ENCODE measurements around the gene PPP1R3D.

PPP1R3D gene, protein sequence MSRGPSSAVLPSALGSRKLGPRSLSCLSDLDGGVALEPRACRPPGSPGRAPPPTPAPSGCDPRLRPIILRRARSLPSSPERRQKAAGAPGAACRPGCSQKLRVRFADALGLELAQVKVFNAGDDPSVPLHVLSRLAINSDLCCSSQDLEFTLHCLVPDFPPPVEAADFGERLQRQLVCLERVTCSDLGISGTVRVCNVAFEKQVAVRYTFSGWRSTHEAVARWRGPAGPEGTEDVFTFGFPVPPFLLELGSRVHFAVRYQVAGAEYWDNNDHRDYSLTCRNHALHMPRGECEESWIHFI

DNA sequence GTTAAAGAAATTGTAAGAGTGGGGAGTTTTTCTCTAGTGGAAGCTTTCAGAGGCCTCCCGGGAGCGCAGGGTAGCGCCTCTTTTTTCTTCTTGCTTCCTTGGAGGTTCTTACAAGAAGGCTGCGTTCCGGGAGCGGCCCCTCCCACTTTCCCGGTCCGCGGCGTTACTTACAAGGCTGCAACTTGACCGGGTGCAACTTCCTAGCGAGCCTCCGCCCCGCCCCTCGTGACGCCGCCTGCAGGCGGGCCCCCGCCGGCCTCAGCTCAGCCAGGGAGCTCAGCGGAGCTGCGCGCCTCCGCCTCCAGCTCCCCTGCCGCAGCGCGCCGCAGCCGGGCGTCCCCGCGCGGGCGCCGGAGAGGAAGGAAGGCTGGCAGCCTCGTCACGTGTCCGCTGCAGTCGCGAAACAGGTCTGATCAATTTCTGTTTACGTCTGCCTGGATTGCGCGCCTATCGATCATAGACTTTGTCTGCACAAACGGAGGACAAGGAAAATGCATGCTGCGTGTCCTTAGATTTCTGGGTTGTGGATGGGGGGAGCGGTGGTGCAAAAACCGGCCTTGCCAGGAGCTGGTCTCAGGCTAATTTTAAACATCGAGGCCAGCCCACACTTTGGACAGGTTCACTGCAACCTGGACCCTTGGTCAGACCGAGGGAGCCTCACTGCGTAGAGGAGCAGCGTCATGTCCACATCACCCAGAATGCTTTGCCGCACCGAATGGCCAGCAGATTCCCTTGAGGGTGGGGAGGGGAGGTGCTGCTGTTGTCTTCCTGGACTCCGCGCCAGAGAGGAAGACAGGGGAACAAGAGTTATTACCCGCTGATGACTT, at the start of gene PPP1R3D, which contains the start of gene FAM217B:
TSS of gene PPP1R3D (minus strand) at position 177 of the 827 bp plus-strand sequence. CDS start 374 bp downstream, outside the sequence.
TSS of gene FAM217B (plus strand) at position 261 of the 827 bp plus-strand sequence. CDS start 3,555 bp downstream, outside the sequence.
- H3K27ac ChIP-seq (ENCODE audit: extremely low read depth, low read depth, low read length): peak within 1 kb of the TSS; percentile 93
- H3K36me3 ChIP-seq (ENCODE audit: control insufficient read depth in 2 of 2, insufficient read depth in 1 of 2, low read length in 2 of 2): peaks cover 14 to 33% of the 10 kb centered on the region in 2 experiments; a peak in 2 of 3 replicates
- peak within 1 kb of the TSS; percentile 50 for H3K4me3 ChIP-seq (ENCODE audit: low read depth, low read length)
- peaks cover 12% of the 10 kb centered on the region for H3K4me1 ChIP-seq (ENCODE audit: control insufficient read depth, insufficient read depth, low read length)
- ChIA-PET POLR2A (interaction anchor here (0.6 to 2.8 kb wide), 14 partner anchors 10 to 366 kb away, joined by 3 to 8 read pairs (median 4); partner anchors contain the start of gene CDH26), CTCF (interaction anchor here (0.6 to 1.6 kb wide), 8 partner anchors 9 to 1068 kb away, joined by 3 to 8 read pairs (median 4); no protein-coding TSS in a partner anchor)
- H3K9me3 ChIP-seq (ENCODE audit: control insufficient read depth, insufficient read depth, low read depth, low read length): no peaks in the 10 kb centered on the region
- TF ChIP-seq ZNF391 (tag by site-specific recombination; IDR thresholded peaks at IDR 0.05; ENCODE audit: borderline replicate concordance, low read depth) (no peak; the same call in 1 of the 2 replicates), ZXDB (tag by site-specific recombination; IDR thresholded peaks at IDR 0.05) (peak; percentile 96), ZNF302 (tag by site-specific recombination; IDR thresholded peaks at IDR 0.05; ENCODE audit: low read depth) (no peak), OSR2 (tag by site-specific recombination; IDR thresholded peaks at IDR 0.05) (peak; percentile 88), ZNF146 (tag by site-specific recombination; IDR thresholded peaks at IDR 0.05) (peak; percentile 40; the same call in 1 of the 2 replicates), ZFP41 (tag by site-specific recombination; IDR thresholded peaks at IDR 0.05; ENCODE audit: borderline replicate concordance) (no peak), ZNF560 (tag by site-specific recombination; IDR thresholded peaks at IDR 0.05; ENCODE audit: borderline replicate concordance) (no peak), ZBTB20 (tag by site-specific recombination; IDR thresholded peaks at IDR 0.05) (peak; percentile 31; the same call in 1 of the 2 replicates), ZFP3 (tag by site-specific recombination; IDR thresholded peaks at IDR 0.05; ENCODE audit: low read depth) (no peak), ZSCAN16 (tag by site-specific recombination; IDR thresholded peaks at IDR 0.05) (no peak), ZFP69B (tag by site-specific recombination; IDR thresholded peaks at IDR 0.05) (peak; percentile 36; the same call in 1 of the 2 replicates), SCRT2 (tag by site-specific recombination; IDR thresholded peaks at IDR 0.05) (peak; percentile 46; the same call in 1 of the 2 replicates), ZNF629 (tag by site-specific recombination; IDR thresholded peaks at IDR 0.05) (peak; percentile 83), FEZF1 (tag by site-specific recombination; IDR thresholded peaks at IDR 0.05) (no peak), OVOL3 (tag by site-specific recombination; IDR thresholded peaks at IDR 0.05) (no peak)
- TF ChIP-seq, protein P1, sequence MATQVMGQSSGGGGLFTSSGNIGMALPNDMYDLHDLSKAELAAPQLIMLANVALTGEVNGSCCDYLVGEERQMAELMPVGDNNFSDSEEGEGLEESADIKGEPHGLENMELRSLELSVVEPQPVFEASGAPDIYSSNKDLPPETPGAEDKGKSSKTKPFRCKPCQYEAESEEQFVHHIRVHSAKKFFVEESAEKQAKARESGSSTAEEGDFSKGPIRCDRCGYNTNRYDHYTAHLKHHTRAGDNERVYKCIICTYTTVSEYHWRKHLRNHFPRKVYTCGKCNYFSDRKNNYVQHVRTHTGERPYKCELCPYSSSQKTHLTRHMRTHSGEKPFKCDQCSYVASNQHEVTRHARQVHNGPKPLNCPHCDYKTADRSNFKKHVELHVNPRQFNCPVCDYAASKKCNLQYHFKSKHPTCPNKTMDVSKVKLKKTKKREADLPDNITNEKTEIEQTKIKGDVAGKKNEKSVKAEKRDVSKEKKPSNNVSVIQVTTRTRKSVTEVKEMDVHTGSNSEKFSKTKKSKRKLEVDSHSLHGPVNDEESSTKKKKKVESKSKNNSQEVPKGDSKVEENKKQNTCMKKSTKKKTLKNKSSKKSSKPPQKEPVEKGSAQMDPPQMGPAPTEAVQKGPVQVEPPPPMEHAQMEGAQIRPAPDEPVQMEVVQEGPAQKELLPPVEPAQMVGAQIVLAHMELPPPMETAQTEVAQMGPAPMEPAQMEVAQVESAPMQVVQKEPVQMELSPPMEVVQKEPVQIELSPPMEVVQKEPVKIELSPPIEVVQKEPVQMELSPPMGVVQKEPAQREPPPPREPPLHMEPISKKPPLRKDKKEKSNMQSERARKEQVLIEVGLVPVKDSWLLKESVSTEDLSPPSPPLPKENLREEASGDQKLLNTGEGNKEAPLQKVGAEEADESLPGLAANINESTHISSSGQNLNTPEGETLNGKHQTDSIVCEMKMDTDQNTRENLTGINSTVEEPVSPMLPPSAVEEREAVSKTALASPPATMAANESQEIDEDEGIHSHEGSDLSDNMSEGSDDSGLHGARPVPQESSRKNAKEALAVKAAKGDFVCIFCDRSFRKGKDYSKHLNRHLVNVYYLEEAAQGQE (tag by site-specific recombination; IDR thresholded peaks at IDR 0.05): no peak; the same call in 1 of the 2 replicates
- TF ChIP-seq, protein P2, sequence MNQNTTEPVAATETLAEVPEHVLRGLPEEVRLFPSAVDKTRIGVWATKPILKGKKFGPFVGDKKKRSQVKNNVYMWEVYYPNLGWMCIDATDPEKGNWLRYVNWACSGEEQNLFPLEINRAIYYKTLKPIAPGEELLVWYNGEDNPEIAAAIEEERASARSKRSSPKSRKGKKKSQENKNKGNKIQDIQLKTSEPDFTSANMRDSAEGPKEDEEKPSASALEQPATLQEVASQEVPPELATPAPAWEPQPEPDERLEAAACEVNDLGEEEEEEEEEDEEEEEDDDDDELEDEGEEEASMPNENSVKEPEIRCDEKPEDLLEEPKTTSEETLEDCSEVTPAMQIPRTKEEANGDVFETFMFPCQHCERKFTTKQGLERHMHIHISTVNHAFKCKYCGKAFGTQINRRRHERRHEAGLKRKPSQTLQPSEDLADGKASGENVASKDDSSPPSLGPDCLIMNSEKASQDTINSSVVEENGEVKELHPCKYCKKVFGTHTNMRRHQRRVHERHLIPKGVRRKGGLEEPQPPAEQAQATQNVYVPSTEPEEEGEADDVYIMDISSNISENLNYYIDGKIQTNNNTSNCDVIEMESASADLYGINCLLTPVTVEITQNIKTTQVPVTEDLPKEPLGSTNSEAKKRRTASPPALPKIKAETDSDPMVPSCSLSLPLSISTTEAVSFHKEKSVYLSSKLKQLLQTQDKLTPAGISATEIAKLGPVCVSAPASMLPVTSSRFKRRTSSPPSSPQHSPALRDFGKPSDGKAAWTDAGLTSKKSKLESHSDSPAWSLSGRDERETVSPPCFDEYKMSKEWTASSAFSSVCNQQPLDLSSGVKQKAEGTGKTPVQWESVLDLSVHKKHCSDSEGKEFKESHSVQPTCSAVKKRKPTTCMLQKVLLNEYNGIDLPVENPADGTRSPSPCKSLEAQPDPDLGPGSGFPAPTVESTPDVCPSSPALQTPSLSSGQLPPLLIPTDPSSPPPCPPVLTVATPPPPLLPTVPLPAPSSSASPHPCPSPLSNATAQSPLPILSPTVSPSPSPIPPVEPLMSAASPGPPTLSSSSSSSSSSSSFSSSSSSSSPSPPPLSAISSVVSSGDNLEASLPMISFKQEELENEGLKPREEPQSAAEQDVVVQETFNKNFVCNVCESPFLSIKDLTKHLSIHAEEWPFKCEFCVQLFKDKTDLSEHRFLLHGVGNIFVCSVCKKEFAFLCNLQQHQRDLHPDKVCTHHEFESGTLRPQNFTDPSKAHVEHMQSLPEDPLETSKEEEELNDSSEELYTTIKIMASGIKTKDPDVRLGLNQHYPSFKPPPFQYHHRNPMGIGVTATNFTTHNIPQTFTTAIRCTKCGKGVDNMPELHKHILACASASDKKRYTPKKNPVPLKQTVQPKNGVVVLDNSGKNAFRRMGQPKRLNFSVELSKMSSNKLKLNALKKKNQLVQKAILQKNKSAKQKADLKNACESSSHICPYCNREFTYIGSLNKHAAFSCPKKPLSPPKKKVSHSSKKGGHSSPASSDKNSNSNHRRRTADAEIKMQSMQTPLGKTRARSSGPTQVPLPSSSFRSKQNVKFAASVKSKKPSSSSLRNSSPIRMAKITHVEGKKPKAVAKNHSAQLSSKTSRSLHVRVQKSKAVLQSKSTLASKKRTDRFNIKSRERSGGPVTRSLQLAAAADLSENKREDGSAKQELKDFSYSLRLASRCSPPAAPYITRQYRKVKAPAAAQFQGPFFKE (tag by site-specific recombination; IDR thresholded peaks at IDR 0.05; ENCODE audit: borderline replicate concordance): no peak
- TF ChIP-seq, protein P3, sequence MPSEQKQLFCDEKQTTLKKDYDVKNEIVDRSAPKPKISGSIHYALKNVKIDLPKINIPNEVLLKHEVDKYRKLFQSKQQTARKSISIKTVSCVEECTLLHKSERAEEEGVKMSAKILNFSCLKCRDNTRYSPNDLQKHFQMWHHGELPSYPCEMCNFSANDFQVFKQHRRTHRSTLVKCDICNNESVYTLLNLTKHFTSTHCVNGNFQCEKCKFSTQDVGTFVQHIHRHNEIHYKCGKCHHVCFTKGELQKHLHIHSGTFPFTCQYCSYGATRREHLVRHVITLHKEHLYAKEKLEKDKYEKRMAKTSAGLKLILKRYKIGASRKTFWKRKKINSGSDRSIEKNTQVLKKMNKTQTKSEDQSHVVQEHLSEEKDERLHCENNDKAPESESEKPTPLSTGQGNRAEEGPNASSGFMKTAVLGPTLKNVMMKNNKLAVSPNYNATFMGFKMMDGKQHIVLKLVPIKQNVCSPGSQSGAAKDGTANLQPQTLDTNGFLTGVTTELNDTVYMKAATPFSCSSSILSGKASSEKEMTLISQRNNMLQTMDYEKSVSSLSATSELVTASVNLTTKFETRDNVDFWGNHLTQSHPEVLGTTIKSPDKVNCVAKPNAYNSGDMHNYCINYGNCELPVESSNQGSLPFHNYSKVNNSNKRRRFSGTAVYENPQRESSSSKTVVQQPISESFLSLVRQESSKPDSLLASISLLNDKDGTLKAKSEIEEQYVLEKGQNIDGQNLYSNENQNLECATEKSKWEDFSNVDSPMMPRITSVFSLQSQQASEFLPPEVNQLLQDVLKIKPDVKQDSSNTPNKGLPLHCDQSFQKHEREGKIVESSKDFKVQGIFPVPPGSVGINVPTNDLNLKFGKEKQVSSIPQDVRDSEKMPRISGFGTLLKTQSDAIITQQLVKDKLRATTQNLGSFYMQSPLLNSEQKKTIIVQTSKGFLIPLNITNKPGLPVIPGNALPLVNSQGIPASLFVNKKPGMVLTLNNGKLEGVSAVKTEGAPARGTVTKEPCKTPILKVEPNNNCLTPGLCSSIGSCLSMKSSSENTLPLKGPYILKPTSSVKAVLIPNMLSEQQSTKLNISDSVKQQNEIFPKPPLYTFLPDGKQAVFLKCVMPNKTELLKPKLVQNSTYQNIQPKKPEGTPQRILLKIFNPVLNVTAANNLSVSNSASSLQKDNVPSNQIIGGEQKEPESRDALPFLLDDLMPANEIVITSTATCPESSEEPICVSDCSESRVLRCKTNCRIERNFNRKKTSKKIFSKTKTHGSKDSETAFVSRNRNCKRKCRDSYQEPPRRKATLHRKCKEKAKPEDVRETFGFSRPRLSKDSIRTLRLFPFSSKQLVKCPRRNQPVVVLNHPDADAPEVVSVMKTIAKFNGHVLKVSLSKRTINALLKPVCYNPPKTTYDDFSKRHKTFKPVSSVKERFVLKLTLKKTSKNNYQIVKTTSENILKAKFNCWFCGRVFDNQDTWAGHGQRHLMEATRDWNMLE (tag by site-specific recombination; conservative IDR thresholded peaks at IDR 0.05; ENCODE audit: low read depth): no peak
- TF ChIP-seq, protein P4, sequence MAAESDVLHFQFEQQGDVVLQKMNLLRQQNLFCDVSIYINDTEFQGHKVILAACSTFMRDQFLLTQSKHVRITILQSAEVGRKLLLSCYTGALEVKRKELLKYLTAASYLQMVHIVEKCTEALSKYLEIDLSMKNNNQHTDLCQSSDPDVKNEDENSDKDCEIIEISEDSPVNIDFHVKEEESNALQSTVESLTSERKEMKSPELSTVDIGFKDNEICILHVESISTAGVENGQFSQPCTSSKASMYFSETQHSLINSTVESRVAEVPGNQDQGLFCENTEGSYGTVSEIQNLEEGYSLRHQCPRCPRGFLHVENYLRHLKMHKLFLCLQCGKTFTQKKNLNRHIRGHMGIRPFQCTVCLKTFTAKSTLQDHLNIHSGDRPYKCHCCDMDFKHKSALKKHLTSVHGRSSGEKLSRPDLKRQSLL (tag by site-specific recombination; IDR thresholded peaks at IDR 0.05): no peak; the same call in 1 of the 2 replicates
